ENCODE data around the gene PPFIBP2. TPM values are rescaled to one million over a fixed set of nuclear protein-coding genes. Genes with fewer than 3 reads are reported as not detected.

PPFIBP2 gene
- total RNA-seq, 6 donors from 2014 or later = 10.6 to 63.9 (median 36.7) TPM

DNA sequence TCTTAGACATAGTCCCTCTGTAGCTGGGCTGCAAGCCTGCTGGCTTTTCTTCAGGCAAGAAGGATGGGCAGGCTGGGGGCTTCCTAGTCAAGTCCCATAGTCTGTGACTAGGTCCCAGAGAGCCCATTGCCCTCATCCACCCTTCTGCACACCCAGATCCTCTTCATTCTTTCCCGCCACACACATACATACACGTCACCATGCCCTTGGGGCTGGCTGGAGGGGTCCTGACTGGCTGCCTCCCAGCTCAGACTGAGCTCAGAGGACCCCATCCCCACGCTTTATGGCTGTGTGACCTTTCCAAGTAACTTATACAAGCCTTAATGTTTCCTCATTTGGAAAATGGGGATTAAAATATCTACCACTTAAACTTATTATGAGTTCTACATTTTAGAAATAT is 13.5 kb upstream of the PPFIBP2 start:
- ATAC-seq (ENCODE audit: low FRiP score in 2 of 2) = no peak
- no peak for TF ChIP-seq EP300 (IDR thresholded peaks at IDR 0.05)
- no peak for TF ChIP-seq POLR2AphosphoS5 (IDR thresholded peaks at IDR 0.05)
- TF ChIP-seq, protein P1, sequence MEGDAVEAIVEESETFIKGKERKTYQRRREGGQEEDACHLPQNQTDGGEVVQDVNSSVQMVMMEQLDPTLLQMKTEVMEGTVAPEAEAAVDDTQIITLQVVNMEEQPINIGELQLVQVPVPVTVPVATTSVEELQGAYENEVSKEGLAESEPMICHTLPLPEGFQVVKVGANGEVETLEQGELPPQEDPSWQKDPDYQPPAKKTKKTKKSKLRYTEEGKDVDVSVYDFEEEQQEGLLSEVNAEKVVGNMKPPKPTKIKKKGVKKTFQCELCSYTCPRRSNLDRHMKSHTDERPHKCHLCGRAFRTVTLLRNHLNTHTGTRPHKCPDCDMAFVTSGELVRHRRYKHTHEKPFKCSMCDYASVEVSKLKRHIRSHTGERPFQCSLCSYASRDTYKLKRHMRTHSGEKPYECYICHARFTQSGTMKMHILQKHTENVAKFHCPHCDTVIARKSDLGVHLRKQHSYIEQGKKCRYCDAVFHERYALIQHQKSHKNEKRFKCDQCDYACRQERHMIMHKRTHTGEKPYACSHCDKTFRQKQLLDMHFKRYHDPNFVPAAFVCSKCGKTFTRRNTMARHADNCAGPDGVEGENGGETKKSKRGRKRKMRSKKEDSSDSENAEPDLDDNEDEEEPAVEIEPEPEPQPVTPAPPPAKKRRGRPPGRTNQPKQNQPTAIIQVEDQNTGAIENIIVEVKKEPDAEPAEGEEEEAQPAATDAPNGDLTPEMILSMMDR (IDR thresholded peaks at IDR 0.05) = no peak
- no peak for TF ChIP-seq POLR2A (IDR thresholded peaks at IDR 0.05)
- no peak for DNase-seq

GRCh38 chr11:7501251-7501650 is 12.5 kb upstream of the PPFIBP2 start:
- H3K27me3 ChIP-seq = no peaks in the 10 kb centered on the region
- H3K36me3 ChIP-seq = no peaks in the 10 kb centered on the region
- WGBS, 2 donors = 60 to 74% methylated on average over 1 to 3 of the region's 3 CpGs
- ATAC-seq (ENCODE audit: low FRiP score in 2 of 2) (peak in 1 of 2 donors; percentile 38), DNase-seq (no peak)
- no peaks in the 10 kb centered on the region for H3K9me3 ChIP-seq
- no peak for TF ChIP-seq POLR2AphosphoS5 (IDR thresholded peaks at IDR 0.05)
- no peak for TF ChIP-seq EP300 (IDR thresholded peaks at IDR 0.05)
- TF ChIP-seq, protein P1 (IDR thresholded peaks at IDR 0.05) = no peak
- TF ChIP-seq POLR2A (IDR thresholded peaks at IDR 0.05) = no peak
- H3K4me3 ChIP-seq = no peak overlapping the region
- H3K4me1 ChIP-seq = peaks cover 0 to 2% (median 0%) of the 10 kb centered on the region in 4 donors
- no peak overlapping the region for H3K27ac ChIP-seq

More for the DNA sequence above, 13.5 kb upstream of the PPFIBP2 start:
- 79 to 91% methylated on average over 3 of the region's 3 CpGs for WGBS, 2 donors
- H3K4me3 ChIP-seq = no peak overlapping the region
- peaks cover 0 to 6% (median 2%) of the 10 kb centered on the region in 4 donors for H3K4me1 ChIP-seq
- H3K36me3 ChIP-seq = no peaks in the 10 kb centered on the region
- no peaks in the 10 kb centered on the region for H3K27me3 ChIP-seq
- H3K9me3 ChIP-seq = no peaks in the 10 kb centered on the region
- no peak overlapping the region for H3K27ac ChIP-seq

DNA sequence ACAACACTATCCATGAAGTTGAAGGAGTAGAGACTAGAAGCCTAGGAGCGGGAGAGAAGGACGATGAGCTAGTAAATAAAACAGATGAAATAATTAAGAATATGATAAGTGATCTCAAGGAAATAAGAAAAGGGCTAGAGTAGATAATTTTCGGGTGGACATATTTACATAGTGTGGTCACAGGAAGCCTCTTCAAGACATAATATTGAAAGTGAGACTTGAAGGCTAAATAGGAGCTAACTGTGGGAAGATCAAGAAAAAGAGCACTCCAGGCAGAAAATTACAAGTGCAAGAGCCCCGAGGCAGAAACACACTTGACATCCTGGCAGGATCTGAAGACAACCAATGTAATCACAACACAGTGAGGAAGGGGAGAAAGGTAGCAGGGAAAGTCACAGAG is 11.9 kb upstream of the PPFIBP2 start:
- DNase-seq (no peak), ATAC-seq (ENCODE audit: low FRiP score in 2 of 2) (no peak)
- no peaks in the 10 kb centered on the region for H3K27me3 ChIP-seq
- H3K9me3 ChIP-seq = no peaks in the 10 kb centered on the region
- H3K36me3 ChIP-seq = no peaks in the 10 kb centered on the region
- no peak overlapping the region for H3K4me3 ChIP-seq
- 52 to 60% methylated on average over 4 of the region's 4 CpGs for WGBS, 2 donors
- H3K4me1 ChIP-seq = peaks cover 0 to 2% (median 0%) of the 10 kb centered on the region in 4 donors
- H3K27ac ChIP-seq = no peak overlapping the region
- no peak for TF ChIP-seq EP300 (IDR thresholded peaks at IDR 0.05)
- no peak for TF ChIP-seq POLR2AphosphoS5 (IDR thresholded peaks at IDR 0.05)
- no peak for TF ChIP-seq POLR2A (IDR thresholded peaks at IDR 0.05)
- TF ChIP-seq, protein P1 (IDR thresholded peaks at IDR 0.05) = no peak

- Histone ChIP-seq H3K9me3 (no peaks in the 10 kb centered on the region), H3K27ac (no peak overlapping the region), H3K36me3 (no peaks in the 10 kb centered on the region), H3K4me3 (no peak overlapping the region), H3K27me3 (no peaks in the 10 kb centered on the region), H3K4me1 (peaks cover 0 to 4% (median 2%) of the 10 kb centered on the region in 4 donors)
- TF ChIP-seq POLR2A (IDR thresholded peaks at IDR 0.05) = no peak
- ATAC-seq (ENCODE audit: low FRiP score in 2 of 2) (no peak), DNase-seq (no peak)
- 92 to 94% methylated on average over 3 of the region's 3 CpGs for WGBS, 2 donors
Observed at GRCh38 chr11:7506243-7506642, 7.6 kb upstream of the PPFIBP2 start.

DNA sequence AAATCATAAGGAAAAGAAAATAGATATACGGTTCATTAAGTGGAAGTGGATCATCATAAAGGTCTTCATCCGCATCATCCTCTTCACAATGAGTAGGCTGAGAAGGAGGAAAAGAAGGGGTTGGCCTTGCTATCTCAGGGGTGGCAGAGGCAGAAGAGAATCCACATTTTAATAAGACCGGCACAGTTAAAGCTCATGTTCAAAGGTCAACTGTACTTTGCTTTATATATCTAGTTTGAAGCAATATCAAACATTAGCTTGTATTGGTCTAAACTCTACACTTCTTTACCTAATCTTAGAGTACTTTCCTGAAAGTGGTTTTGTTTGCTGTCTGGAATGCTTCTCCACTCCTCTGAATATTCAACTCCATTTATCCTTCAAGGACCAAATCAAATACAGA is 5.7 kb upstream of the PPFIBP2 start:
- H3K27ac ChIP-seq = no peak overlapping the region
- H3K36me3 ChIP-seq = no peaks in the 10 kb centered on the region
- H3K27me3 ChIP-seq = no peaks in the 10 kb centered on the region
- no peak overlapping the region for H3K4me3 ChIP-seq
- 82 to 85% methylated on average over 3 of the region's 3 CpGs for WGBS, 2 donors
- no peak for DNase-seq
- no peak for TF ChIP-seq POLR2AphosphoS5 (IDR thresholded peaks at IDR 0.05)
- TF ChIP-seq, protein P1 (IDR thresholded peaks at IDR 0.05) = no peak
- no peak for TF ChIP-seq POLR2A (IDR thresholded peaks at IDR 0.05)
- no peak for TF ChIP-seq EP300 (IDR thresholded peaks at IDR 0.05)
- no peak for ATAC-seq (ENCODE audit: low FRiP score in 2 of 2)
- H3K4me1 ChIP-seq = peaks cover 17 to 23% (median 19%) of the 10 kb centered on the region in 4 donors
- no peaks in the 10 kb centered on the region for H3K9me3 ChIP-seq
